Stimulated activated CD8-positive, alpha-beta memory T cell treated with anti-CD3 and anti-CD28 coated beads, Interleukin-7, amount 100 ng/mL, for 4 hours (primary cell): ENCODE data around the gene ARL3.
"Not testable (repeated sequence)": the region's sequence is repeated elsewhere in the genome, so short reads cannot be mapped to it uniquely, and the experiment has no call there.

ENCODE experiments used
- DNase-seq, 2 donors: peaks; one replicate each; pipeline ENCODE4 v3.0.0-alpha.2; 2020; ENCODE audit warnings: low read depth in 2 of 2

The ARL3 gene

GRCh38 chr10:102738692-102739121, 24.5 kb upstream of the ARL3 start:
- no peak for DNase-seq

- DNase-seq, result no peak
Measured at GRCh38 chr10:102735065-102735562, 20.9 kb upstream of the ARL3 start.

GRCh38 chr10:102732661-102733060, 18.5 kb upstream of the ARL3 start:
- no peak for DNase-seq

- no peak for DNase-seq
Measured at GRCh38 chr10:102731222-102731800, 17.1 kb upstream of the ARL3 start.

GRCh38 chr10:102729029-102730026, 15.1 kb upstream of the ARL3 start:
- peak; percentile 19 to 30 for DNase-seq

GRCh38 chr10:102727037-102727818, 13.0 kb upstream of the ARL3 start:
- DNase-seq, result no peak

GRCh38 chr10:102726274-102726673, 12.1 kb upstream of the ARL3 start:
- no peak for DNase-seq

- DNase-seq, result no peak
Measured at GRCh38 chr10:102723989-102724388, 9.8 kb upstream of the ARL3 start.

- DNase-seq, result no peak
Measured at GRCh38 chr10:102721954-102722353, 7.8 kb upstream of the ARL3 start.

GRCh38 chr10:102720775-102721301, 6.6 kb upstream of the ARL3 start:
- no peak for DNase-seq

GRCh38 chr10:102720337-102720736, 6.1 kb upstream of the ARL3 start:
- no peak for DNase-seq

GRCh38 chr10:102718220-102718619, 4.0 kb upstream of the ARL3 start:
- DNase-seq, result no peak

- DNase-seq, result not testable (repeated sequence)
Measured at GRCh38 chr10:102716900-102717565, 2.8 kb upstream of the ARL3 start.

- no peak for DNase-seq
Measured at GRCh38 chr10:102715880-102716279, 1.7 kb upstream of the ARL3 start.

GRCh38 chr10:102714621-102715455, 641 bp upstream of the ARL3 start, which contains the start of gene SFXN2:
SFXN2 (plus strand) TSS chr10:102714636; CDS start chr10:102726637, 12,001 bp downstream.
- peak; percentile 16 to 39 for DNase-seq

- no peak for DNase-seq
Measured at GRCh38 chr10:102713539-102713813, 721 bp downstream of the ARL3 start.

GRCh38 chr10:102712843-102713538, 1.2 kb downstream of the ARL3 start:
- no peak for DNase-seq

- no peak for DNase-seq
Measured at GRCh38 chr10:102712089-102712488, 2.1 kb downstream of the ARL3 start.

GRCh38 chr10:102710609-102711008, 3.6 kb downstream of the ARL3 start:
- DNase-seq, result no peak

- no peak for DNase-seq
Measured at GRCh38 chr10:102705531-102705930, 8.7 kb downstream of the ARL3 start.
